OCI-LY3 (cell line): ENCODE results near the gene OR2W3.

Source experiments
- EZH2phosphoT487 ChIP-seq: fragments of 200-600 bp; shearing (Covaris generic); IDR thresholded peaks from 2 replicates; pipeline ENCODE4 v1.6.1; 2018; ENCODE audit warnings: antibody characterized with exemption, mixed run types, low read depth
- TF ChIP-seq, protein P1 (sequence below): fragments of 200-600, 300-600 bp; sonication (generic); IDR thresholded peaks from 2 replicates; pipeline ENCODE4 v1.5.1; 2014; ENCODE audit warnings: antibody characterized with exemption, low read length, low read depth

DNA sequence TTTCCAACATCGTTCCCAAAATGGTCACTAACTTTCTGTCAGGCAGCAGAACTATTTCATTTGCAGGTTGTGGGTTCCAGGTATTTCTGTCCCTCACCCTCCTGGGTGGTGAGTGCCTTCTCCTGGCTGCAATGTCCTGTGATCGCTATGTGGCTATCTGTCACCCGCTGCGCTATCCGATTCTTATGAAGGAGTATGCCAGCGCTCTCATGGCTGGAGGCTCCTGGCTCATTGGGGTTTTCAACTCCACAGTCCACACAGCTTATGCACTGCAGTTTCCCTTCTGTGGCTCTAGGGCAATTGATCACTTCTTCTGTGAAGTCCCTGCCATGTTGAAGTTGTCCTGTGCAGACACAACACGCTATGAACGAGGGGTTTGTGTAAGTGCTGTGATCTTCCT, 38.6 kb downstream of the OR2W3 start:
- no peak for TF ChIP-seq EZH2phosphoT487
- TF ChIP-seq, protein P1, sequence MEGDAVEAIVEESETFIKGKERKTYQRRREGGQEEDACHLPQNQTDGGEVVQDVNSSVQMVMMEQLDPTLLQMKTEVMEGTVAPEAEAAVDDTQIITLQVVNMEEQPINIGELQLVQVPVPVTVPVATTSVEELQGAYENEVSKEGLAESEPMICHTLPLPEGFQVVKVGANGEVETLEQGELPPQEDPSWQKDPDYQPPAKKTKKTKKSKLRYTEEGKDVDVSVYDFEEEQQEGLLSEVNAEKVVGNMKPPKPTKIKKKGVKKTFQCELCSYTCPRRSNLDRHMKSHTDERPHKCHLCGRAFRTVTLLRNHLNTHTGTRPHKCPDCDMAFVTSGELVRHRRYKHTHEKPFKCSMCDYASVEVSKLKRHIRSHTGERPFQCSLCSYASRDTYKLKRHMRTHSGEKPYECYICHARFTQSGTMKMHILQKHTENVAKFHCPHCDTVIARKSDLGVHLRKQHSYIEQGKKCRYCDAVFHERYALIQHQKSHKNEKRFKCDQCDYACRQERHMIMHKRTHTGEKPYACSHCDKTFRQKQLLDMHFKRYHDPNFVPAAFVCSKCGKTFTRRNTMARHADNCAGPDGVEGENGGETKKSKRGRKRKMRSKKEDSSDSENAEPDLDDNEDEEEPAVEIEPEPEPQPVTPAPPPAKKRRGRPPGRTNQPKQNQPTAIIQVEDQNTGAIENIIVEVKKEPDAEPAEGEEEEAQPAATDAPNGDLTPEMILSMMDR = no peak
